H7 (cell line): ENCODE results near the gene WWOX. TPM values are rescaled to one million over a fixed set of nuclear protein-coding genes. Genes with fewer than 3 reads are reported as not detected.
"Not testable (repeated sequence)": the region's sequence is repeated elsewhere in the genome, so short reads cannot be mapped to it uniquely, and the experiment has no call there.

Experiments
- DNase-seq: peaks from one replicate; pipeline ENCODE4 v3.0.0; 2012
- H3K27me3 ChIP-seq: 2 replicates; pipeline ENCODE4 v1.6.0; 2011; ENCODE audit warnings: mild to moderate bottlenecking, low read length; ENCODE audit not compliant: control insufficient read depth, insufficient read depth
- H3K36me3 ChIP-seq: replicated peaks from 2 replicates; pipeline ENCODE4 v1.5.1; 2011; ENCODE audit warnings: low read length; ENCODE audit not compliant: control insufficient read depth, insufficient read depth
- H3K4me3 ChIP-seq: 2 replicates; pipeline ENCODE4 v1.5.1; 2011; ENCODE audit warnings: low read depth, mild to moderate bottlenecking, control low read depth, low read length, moderate library complexity; ENCODE audit not compliant: insufficient read depth
- total RNA-seq: library from RNA; depleted of rRNA; stranded (reverse); fragments of >200 nt; shearing (Covaris generic); gene quantifications from 2 replicates; pipeline ENCODE4 v1.2.3, GENCODE V29; 2014

WWOX gene
- total RNA-seq, 1 experiment from 2014 or later: 29.2 TPM

DNA sequence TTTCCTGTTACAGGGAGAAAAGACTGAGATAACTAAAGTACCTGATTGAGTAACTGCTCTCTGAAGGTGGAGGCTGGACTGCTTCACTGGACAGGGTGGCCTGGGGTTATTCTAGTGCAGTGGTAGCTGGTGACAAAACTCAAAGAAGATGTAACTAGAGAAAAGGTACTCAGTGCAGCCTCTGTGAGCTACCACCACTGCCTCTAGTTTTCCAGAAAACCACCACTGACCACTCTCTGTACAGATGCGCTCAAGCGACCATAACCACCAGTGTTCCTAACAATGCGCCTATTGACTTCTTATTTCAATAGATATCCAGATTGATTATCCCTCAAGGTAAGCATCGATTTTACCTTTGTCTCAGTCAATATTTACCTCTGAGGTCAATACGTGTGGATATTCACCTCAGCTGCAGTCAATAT, 492.2 kb downstream of the WWOX start:
- Histone ChIP-seq H3K27me3 (no peaks in the 10 kb centered on the region), H3K36me3 (no peaks in the 10 kb centered on the region)

DNA sequence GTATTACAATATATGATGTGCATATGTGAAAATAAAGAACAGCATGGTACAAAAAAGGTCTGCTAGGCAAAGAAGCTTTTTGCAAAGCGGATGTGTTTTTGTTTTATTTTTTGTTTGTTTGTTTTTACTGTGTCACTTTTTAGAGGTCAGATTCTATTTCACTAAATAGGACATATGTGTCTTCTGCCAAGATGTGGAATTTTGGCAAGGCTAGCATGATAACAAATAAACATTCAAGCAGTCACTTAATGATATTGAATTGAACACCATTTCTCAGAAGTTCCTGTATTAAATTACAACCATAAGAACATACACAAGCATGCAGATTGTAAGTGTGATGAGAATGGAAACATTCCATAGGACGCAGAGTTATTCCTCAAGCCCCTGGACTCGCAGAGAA, 492.7 kb downstream of the WWOX start:
- H3K4me3 ChIP-seq: no peak overlapping the region
- H3K27me3 ChIP-seq: no peaks in the 10 kb centered on the region
- no peaks in the 10 kb centered on the region for H3K36me3 ChIP-seq
- DNase-seq: no peak

More for the DNA sequence above, 492.2 kb downstream of the WWOX start:
- DNase-seq: no peak
- no peak overlapping the region for H3K4me3 ChIP-seq

DNA sequence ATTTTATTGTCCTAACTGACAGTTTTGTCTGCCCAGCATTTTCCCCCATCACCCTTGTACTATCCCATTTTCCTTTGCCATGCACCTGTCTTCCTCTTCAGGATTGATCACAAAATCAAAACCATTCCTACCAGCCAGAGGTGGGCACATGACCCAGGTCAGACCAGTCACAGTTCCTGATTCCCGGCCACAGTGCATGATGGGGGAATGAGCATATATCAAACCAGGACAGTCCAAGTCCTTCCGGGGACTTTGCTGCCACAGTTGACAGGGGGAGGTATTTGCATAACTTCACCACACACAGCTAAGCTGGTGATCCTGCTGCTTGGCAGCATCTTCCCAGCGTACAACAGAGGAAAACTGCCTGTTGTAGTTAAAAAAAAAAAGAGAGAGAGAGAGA, 493.9 kb downstream of the WWOX start:
- Histone ChIP-seq H3K36me3 (no peaks in the 10 kb centered on the region), H3K4me3 (no peak overlapping the region), H3K27me3 (no peaks in the 10 kb centered on the region)
- DNase-seq: no peak

DNA sequence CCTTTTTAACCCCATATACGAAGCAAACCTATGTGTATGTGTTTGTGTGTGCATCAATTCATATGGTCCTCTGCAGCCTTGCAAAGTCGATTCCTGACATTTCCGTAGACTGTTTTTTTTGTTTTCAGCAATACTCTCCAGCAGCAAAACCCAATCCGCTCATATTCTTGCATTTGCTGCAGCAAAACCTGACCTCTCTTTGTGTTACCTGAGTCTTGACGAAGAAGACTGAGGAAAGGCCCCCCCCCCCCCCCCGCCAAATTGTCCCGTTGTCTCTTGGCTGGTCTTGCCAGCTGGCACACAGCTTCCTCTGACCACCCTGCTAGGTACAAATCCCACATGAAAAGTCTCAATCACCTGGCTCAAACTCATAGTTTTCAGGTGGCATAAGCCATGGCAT, 494.7 kb downstream of the WWOX start:
- DNase-seq: no peak
- no peaks in the 10 kb centered on the region for H3K27me3 ChIP-seq
- H3K4me3 ChIP-seq: no peak overlapping the region
- no peaks in the 10 kb centered on the region for H3K36me3 ChIP-seq

DNA sequence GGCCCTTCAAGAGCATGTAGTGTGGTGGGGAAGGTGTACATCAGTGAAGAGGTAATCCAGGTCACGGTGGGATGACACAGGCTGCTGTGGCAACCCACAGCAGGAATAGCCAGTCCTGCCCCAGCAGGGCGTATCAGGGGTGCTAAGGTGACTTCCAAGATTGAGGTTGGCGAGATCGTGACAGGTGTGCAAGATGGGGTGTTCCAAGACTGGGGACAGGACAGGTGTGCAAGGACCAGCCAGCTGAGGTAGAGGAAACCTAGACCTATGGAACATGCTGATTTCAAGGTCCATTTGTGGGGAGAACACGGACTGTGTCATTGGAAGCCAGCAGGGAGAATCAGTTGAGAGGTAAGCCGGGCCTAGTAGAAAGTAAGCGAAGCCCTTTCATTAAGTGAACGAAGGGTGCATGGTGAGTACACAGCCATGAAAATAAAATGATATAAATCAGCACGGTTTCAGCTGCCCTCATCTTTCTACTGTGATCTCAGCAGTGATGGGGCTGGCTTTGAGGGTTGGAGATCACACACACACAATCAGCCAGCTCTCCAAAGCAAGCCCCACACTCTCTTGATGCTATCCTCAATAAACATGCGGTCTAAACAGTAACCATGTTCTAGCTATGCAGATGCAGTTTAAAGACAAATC, 497.0 kb downstream of the WWOX start:
- Histone ChIP-seq H3K27me3 (no peaks in the 10 kb centered on the region), H3K36me3 (no peaks in the 10 kb centered on the region), H3K4me3 (no peak overlapping the region)
- DNase-seq: no peak

DNA sequence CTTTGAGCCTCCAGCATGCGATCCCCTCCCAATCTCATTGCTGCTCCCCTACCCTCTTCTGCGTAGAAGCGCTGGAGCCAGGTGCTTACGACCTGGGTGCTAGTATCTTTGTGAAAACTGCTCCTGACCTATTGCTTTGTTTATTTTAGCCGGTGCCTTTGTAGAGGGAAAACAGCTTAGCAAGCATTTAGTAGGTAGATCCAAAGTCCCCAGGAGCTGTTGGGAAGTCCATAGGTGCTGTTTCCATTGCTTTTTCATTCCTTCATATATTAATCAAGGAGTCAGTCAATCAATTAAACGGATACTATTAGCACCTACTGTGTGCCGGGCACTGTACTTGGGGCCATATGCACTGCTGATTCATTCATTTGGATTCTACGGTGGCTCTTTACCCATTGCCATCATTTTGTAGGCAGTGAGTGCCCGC, 497.6 kb downstream of the WWOX start:
- Histone ChIP-seq H3K4me3 (no peak overlapping the region), H3K27me3 (no peaks in the 10 kb centered on the region), H3K36me3 (no peaks in the 10 kb centered on the region)
- no peak for DNase-seq

DNA sequence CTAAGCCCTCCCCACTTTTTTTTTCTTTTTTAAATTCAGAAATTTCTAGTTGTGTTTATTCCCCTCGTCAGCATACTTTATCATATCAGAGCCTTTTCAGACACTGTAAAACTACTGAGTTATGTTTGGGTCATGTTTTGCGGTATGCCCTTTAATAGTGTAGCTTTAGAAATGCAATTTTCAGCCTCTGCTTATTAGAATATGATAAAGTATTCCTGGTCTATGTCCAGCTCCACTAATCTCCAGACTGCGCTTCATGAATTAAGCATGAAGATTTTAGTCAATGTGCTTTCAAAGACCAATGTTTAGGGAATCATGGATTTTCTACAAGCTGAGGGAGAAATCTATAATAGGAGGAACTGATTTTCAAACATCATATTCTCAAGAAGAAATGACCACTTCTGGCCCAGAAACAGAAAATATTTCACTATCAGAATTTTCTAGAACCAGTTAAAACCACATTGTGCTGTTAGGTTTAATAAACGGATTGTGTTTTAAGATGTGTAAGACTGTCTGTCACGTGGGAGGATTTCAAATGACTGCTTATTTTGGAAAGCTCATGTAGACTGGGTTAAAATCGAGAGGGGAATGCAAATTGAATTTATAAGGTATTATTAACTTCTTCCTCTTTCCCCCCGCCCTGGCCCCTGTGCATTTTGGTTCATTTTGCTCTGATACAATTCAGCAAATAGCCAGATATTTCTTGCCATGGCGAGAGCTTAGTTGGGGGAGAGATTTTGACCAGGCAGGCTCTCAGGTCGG, 498.5 kb downstream of the WWOX start:
- H3K27me3 ChIP-seq: no peaks in the 10 kb centered on the region
- DNase-seq: no peak
- no peaks in the 10 kb centered on the region for H3K36me3 ChIP-seq
- H3K4me3 ChIP-seq: no peak overlapping the region

DNA sequence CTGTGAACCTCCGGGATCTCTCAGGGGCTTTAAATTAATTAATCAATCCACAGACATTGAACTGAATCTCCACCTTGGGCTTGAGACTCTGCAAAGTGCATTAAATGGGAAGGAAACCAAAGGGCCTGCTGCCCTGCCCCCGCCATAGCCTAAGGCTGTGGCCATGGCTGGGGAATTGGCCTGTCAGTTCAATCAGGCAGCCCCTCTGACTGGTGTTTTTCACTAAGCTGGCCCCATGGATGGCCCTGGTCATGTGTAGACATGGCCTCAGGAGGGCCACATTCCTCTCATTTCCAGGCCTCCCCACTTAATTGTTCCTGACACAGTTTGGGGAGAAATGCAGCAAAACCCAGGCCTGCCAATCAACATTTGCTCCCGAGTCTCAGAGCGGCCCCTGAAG, 499.8 kb downstream of the WWOX start:
- Histone ChIP-seq H3K36me3 (no peaks in the 10 kb centered on the region), H3K4me3 (no peak overlapping the region), H3K27me3 (no peaks in the 10 kb centered on the region)
- no peak for DNase-seq

DNA sequence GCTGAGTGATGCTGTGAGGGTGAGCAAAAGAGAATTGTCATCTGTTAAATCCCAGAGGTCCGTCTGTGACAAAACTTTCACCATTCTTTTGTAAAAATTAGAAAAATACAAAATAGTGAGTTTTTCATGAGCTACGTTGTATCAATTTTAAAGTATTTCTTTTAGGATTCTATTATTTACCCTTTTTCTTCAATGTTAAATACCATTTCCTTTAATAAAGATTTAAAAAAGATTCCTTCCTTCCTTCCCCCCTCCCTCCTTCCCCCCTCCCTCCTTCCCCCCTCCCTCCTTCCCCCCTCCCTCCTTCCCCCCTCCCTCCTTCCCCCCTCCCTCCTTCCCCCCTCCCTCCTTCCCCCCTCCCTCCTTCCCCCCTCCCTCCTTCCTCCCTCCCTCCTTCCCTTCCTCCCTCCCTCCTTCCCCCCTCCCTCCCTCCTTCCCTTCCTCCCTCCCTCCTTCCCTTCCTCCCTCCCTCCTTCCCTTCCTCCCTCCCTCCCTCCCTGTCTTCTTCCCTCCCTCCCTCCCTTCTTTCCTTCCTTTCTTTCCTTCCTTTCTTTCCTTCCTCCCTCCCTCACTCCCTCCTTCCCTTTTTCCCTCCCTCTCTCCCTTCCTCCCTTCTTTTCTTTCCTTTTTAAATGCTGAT, 505.1 kb downstream of the WWOX start:
- not testable (repeated sequence) for H3K36me3 ChIP-seq, H3K27me3 ChIP-seq, H3K4me3 ChIP-seq, DNase-seq

DNA sequence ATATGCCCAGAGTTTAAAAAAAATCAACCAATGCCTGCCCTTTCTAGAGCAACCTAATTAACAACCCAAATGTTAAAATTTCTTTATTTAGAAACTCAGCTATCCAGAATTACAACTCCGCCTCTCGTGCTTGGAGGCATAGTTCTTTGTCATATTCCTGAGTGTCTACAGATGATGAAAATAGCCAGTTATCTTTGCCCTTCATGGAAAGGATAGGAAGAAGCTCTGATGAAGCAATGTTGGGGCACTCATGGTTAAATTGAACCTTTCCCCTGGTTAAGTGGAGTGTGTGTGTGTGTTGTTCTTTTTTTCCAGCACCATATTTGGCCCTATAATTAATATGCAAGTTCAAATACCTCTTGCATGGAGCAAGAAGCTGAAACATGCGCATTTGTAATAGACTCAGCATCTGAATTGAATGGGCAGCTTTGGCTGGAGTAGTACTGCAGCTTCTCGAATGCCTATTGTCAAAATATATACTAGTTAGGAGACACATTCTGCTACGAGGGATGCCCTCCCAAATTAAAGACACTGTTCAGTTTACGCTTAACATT, 506.2 kb downstream of the WWOX start:
- H3K36me3 ChIP-seq: no peaks in the 10 kb centered on the region
- H3K27me3 ChIP-seq: no peaks in the 10 kb centered on the region
- no peak for DNase-seq
- H3K4me3 ChIP-seq: no peak overlapping the region

DNA sequence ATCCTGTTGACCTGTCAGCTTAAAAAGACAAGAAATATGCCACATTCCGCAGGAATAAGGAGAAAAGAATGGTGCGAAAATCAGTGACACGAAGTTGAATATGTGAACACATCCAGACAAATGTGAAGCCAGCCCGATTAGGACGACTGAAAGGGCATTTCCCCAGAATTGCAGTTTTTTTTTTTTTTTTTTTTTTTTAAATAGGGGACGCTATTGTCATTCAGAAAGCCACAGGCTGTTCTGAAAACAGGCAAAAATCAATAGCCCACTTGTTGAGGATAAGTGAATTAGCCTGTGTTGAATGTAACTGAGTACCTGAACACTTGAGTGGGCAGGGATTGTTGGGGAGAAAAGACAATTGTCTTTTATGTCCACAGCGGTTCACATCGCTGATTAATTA, 507.1 kb downstream of the WWOX start:
- peak; percentile 30 for DNase-seq
- H3K27me3 ChIP-seq: no peaks in the 10 kb centered on the region
- no peaks in the 10 kb centered on the region for H3K36me3 ChIP-seq
- no peak overlapping the region for H3K4me3 ChIP-seq

DNA sequence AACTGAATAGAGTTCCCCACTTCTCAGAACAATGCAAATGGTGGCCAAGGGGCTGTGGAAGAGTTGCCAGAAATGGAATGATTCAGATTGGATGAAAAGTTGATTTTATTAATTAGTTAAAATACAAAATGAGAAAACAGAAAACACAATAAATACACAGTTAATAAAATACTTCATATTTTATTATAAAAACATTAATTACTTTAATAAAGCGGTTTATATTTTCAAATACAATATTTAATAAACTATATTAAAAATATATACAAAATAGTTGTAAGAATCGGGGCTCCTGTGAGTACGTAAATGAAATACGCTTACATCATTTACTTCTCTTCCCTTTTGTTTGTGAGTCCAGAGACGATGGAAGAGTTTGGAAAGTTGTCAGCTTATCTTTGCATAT, 507.6 kb downstream of the WWOX start:
- H3K27me3 ChIP-seq: no peaks in the 10 kb centered on the region
- H3K36me3 ChIP-seq: no peaks in the 10 kb centered on the region
- H3K4me3 ChIP-seq: no peak overlapping the region
- DNase-seq: no peak

DNA sequence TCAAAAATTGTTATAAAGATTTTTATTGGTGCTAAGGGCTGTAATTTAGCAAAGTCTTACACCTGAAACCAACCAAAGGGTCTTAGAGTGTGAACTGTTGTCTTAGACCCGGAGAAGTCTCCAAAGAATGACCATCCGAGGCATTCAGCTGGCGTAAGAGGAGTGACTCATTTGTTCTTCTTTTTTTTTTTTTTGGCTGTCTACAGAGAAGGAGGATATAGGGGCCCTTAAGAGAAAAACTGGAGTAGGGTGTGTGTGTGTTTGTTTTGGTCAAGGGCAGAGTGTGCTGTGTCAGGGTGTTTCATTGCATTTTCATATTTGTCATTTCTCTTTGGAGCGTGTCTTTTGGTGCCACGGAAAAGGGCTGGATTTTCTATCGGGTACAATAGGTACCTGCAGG, 508.0 kb downstream of the WWOX start:
- H3K4me3 ChIP-seq: no peak overlapping the region
- no peak for DNase-seq
- no peaks in the 10 kb centered on the region for H3K36me3 ChIP-seq
- no peaks in the 10 kb centered on the region for H3K27me3 ChIP-seq

DNA sequence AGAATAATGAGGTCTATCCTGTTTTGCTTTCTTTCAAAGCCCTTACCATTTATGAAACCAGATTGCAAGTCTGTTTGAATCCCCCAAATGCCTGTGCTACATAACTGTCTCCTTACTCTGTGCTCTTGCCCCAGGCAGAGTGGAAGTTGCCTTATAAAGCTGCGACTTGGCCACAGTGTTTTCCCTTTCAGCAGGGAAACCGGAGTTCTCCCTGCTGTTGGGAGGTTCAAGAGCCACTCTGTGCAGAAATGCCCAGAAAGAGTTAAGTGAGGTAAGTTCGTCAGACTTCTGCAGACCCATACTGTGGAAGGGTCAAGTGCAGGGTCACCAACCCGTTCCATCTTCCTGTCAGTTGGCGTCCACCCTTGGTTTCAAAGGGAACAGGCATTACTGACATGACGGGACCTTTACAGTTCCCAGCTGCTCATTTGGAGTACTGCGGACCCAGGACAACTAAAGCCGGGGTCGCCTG, 508.9 kb downstream of the WWOX start:
- Histone ChIP-seq H3K27me3 (no peaks in the 10 kb centered on the region), H3K4me3 (no peak overlapping the region), H3K36me3 (no peaks in the 10 kb centered on the region)
- DNase-seq: no peak
